ENCODE data around the gene NFATC1.

DNA sequence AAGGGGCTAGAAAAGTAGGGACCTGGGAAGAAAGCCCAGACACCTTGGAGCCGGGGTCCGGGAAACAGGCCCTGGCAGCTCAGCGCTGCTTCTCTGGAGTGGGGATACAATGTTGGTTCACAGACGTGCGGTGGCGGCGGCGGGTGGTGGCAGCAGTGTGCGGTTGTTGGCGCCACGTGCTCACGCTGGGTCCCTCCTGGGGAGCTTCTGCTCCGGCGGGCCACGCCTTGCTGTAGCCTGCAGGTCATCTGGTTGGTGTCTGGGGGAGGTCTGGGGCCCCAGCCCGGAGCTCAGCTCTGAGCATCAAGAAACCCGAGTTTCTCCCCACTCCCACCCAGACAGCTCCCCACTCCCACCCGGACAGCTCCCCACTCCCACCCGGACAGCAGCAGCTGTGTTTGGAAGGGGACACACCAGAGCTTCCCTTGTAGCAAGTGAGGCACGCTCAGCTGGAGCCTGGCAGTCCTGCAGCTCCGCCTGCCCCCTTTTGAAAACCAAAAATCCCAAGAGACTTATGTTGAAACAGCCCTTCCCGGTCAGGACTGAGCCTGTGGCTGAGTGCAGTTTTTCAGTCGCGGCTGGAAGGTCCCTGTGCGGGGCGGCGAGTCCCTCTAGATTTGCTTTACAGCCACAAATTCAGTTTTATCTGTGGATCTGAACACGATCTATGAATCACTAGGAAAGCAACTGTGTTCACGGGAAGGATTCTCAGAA is 46.9 kb downstream of the NFATC1 start:
- TF ChIP-seq BHLHE40 (IDR thresholded peaks at IDR 0.05; ENCODE audit: low read depth, low read length) (no peak), JUN (IDR thresholded peaks at IDR 0.05) (no peak), SREBF2 (IDR thresholded peaks at IDR 0.05) (no peak)
